Subcutaneous abdominal adipose tissue (tissue), 5 donors: Measurements from ENCODE around the gene KLHL18.
"Not testable (repeated sequence)": the region's sequence is repeated elsewhere in the genome, so short reads cannot be mapped to it uniquely, and the experiment has no call there.

Source experiments
- H3K27ac ChIP-seq: one replicate; pipeline ENCODE4 v1.7.0; 2013; ENCODE audit warnings: low read depth, mild to moderate bottlenecking, inconsistent platforms, low read length, moderate library complexity
- H3K27me3 ChIP-seq, 5 donors: one replicate each; pipeline ENCODE4 v1.7.0; 2013; ENCODE audit warnings: low read length in 5 of 5, inconsistent platforms in 1 of 5; ENCODE audit not compliant: control insufficient read depth in 5 of 5, insufficient read depth in 4 of 5
- H3K36me3 ChIP-seq, 5 donors: one replicate each; pipeline ENCODE4 v1.7.0; 2013; ENCODE audit warnings: low read length in 5 of 5; ENCODE audit not compliant: control insufficient read depth in 5 of 5, insufficient read depth in 5 of 5
- H3K4me1 ChIP-seq, 5 donors: one replicate each; pipeline ENCODE4 v1.7.0; 2013; ENCODE audit warnings: low read length in 5 of 5, mild to moderate bottlenecking in 3 of 5, moderate library complexity in 1 of 5; ENCODE audit not compliant: control insufficient read depth in 5 of 5, insufficient read depth in 5 of 5
- H3K4me3 ChIP-seq, 5 donors: one replicate each; pipeline ENCODE4 v1.7.0; 2013; ENCODE audit warnings: low read length in 5 of 5, low read depth in 1 of 5
- H3K9ac ChIP-seq, 5 donors: one replicate each; pipeline ENCODE4 v1.7.0; 2013; ENCODE audit warnings: low read length in 5 of 5, mild to moderate bottlenecking in 4 of 5, moderate library complexity in 3 of 5
- H3K9me3 ChIP-seq, 5 donors: one replicate each; pipeline ENCODE4 v1.7.0; 2013; ENCODE audit warnings: low read length in 5 of 5; ENCODE audit not compliant: control insufficient read depth in 5 of 5
- donor health status: healthy.
- donor health status: healthy.
- donor health status: healthy.
- donor health status: healthy.
- donor health status: healthy.

Gene KLHL18

DNA sequence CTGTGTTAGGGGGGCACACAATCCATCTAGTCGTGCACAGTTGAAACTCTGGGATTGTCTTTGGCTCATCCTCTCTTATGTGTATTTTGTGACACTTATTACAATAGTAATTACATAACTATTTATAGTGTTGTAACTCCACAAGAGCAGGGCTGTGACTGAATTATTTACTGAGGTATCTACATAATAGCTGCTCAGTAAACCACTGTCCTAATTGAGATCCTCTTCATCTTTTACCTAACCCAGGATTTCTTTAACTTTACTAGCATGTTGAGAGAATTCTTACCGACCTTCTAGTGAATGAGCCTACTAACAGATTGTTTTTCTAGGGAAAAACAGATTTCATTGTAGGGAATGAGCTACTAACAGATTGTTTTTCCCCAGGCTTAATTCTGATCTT is 11.1 kb downstream of the KLHL18 start:
- no peaks in the 10 kb centered on the region for H3K9me3 ChIP-seq
- H3K4me1 ChIP-seq = peaks cover 4 to 29% (median 25%) of the 10 kb centered on the region in 5 donors
- H3K4me3 ChIP-seq = no peak overlapping the region
- H3K27ac ChIP-seq = no peak overlapping the region
- H3K36me3 ChIP-seq = peaks cover 0 to 16% (median 5%) of the 10 kb centered on the region in 5 donors
- no peak overlapping the region for H3K9ac ChIP-seq
- H3K27me3 ChIP-seq = no peaks in the 10 kb centered on the region

DNA sequence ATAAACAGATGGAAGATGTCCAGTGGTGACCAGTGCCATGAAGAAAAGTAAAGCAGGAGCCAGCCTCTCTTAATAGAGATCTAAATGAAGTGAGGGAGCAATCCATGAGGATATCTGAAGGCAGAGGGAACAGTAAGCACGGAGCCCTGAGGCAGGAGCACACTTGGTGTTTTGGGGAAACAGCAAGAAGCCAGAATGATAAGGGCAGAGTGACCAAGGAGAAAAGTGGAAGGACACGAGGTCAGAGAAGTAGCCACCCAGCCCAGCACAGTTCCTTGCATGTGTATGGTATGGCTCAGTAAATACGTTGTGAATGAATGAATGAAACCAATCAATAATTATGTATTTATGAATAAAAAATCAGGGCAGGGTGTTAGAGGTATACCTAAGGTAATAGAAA is 11.6 kb downstream of the KLHL18 start:
- no peak overlapping the region for H3K27ac ChIP-seq
- no peaks in the 10 kb centered on the region for H3K27me3 ChIP-seq
- H3K9ac ChIP-seq = no peak overlapping the region
- no peak overlapping the region for H3K4me3 ChIP-seq
- H3K4me1 ChIP-seq = peaks cover 4 to 29% (median 25%) of the 10 kb centered on the region in 5 donors
- H3K9me3 ChIP-seq = no peaks in the 10 kb centered on the region
- peaks cover 0 to 10% (median 2%) of the 10 kb centered on the region in 5 donors for H3K36me3 ChIP-seq

GRCh38 chr3:47295322-47295721 is 12.6 kb downstream of the KLHL18 start:
- Histone ChIP-seq H3K36me3 (peaks cover 0 to 6% (median 0%) of the 10 kb centered on the region in 5 donors), H3K9me3 (no peaks in the 10 kb centered on the region), H3K4me1 (peaks cover 4 to 29% (median 25%) of the 10 kb centered on the region in 5 donors), H3K27me3 (no peaks in the 10 kb centered on the region), H3K27ac (no peak overlapping the region), H3K9ac (no peak overlapping the region), H3K4me3 (no peak overlapping the region)

DNA sequence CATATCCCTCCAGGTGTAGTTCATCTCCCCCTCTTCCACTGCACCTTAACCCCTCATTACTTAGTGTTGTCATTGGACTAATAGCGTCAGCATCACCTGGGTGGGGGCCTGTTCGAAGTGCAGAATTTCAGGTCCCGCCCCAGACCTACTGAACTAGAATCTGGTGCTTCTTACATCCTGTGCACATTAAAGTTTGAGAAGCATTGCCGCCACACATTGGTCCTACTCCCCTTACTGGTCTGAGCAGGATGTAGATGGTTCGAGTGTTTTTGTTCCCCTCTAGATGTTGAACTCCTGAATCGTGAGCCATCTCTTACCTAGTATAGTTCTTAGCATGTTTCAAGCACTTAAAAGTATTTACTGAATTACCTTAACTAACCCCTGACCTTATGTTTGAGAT is 13.2 kb downstream of the KLHL18 start:
- Histone ChIP-seq H3K36me3 (peaks cover 0 to 4% (median 0%) of the 10 kb centered on the region in 5 donors), H3K27ac (no peak overlapping the region), H3K27me3 (no peaks in the 10 kb centered on the region), H3K4me3 (no peak overlapping the region), H3K9me3 (no peaks in the 10 kb centered on the region), H3K4me1 (peaks cover 4 to 29% (median 25%) of the 10 kb centered on the region in 5 donors), H3K9ac (peak overlapping the region in 1 of 5 donors; percentile 10)

GRCh38 chr3:47296562-47297302 is 14.0 kb downstream of the KLHL18 start:
- Histone ChIP-seq H3K36me3 (peaks cover 0 to 5% (median 1%) of the 10 kb centered on the region in 5 donors), H3K4me3 (no peak overlapping the region), H3K27ac (no peak overlapping the region), H3K9me3 (no peaks in the 10 kb centered on the region), H3K4me1 (peaks cover 4 to 25% (median 23%) of the 10 kb centered on the region in 5 donors), H3K27me3 (no peaks in the 10 kb centered on the region), H3K9ac (peak overlapping the region in 2 of 5 donors; percentile 12 to 20)

GRCh38 chr3:47298439-47298838 is 15.7 kb downstream of the KLHL18 start:
- Histone ChIP-seq H3K4me1 (peaks cover 4 to 25% (median 20%) of the 10 kb centered on the region in 5 donors), H3K27ac (no peak overlapping the region), H3K9me3 (no peaks in the 10 kb centered on the region), H3K4me3 (no peak overlapping the region), H3K36me3 (peaks cover 9 to 14% (median 11%) of the 10 kb centered on the region in 5 donors), H3K27me3 (no peaks in the 10 kb centered on the region), H3K9ac (no peak overlapping the region)

DNA sequence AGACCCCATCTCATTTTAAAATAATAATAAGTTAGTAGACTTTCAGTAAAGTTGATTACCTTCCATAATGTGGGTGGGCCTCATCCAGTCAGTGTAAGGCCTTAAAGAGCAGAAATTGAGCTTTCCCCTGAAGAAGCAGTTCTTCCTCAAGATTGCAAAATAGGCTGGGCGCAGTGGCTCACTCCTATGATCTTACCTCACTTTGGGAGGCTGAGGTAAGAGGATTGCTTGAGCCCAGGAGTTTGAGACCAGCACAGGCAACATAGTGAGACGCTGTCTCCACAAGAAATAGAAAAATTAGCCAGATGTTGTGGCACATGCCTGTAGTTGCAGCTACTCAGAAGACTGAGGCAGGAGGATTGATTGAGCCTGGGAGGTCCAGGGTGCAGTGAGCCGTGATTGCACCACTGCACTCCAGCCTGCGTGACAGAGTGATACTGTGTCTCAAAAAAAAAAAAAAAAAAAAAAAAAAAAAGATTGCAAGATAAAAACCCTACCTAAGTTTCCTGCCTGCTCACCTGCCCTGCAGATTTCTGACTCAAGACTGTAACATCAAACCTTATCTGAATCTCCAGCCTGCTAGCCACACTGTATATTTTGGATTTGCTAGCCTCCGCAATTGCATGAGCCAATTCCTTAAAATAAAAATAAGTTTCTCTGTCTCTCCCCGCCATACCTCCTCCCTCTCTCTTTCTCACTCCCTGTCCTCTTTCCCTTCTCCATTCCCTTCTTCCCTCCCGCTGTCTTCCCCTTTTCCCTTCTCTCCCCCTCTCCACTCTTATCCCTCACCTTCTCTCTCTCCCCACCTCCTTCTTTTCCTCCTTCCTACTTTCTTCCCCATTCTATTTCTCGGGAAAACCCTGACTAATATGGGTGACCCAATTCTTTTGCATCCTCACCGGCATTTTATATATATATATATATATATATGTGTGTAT is 16.9 kb downstream of the KLHL18 start:
- H3K4me3 ChIP-seq = no peak overlapping the region
- H3K36me3 ChIP-seq = peaks cover 10 to 14% (median 12%) of the 10 kb centered on the region in 5 donors
- peaks cover 4 to 23% (median 20%) of the 10 kb centered on the region in 5 donors for H3K4me1 ChIP-seq
- H3K27me3 ChIP-seq = no peaks in the 10 kb centered on the region
- no peaks in the 10 kb centered on the region for H3K9me3 ChIP-seq
- no peak overlapping the region for H3K9ac ChIP-seq
- no peak overlapping the region for H3K27ac ChIP-seq

- peaks cover 4 to 10% (median 7%) of the 10 kb centered on the region in 5 donors for H3K4me1 ChIP-seq
- H3K36me3 ChIP-seq = peaks cover 10 to 16% (median 12%) of the 10 kb centered on the region in 5 donors
- H3K27ac ChIP-seq = no peak overlapping the region
- no peaks in the 10 kb centered on the region for H3K27me3 ChIP-seq
- no peak overlapping the region for H3K9ac ChIP-seq
- no peaks in the 10 kb centered on the region for H3K9me3 ChIP-seq
- H3K4me3 ChIP-seq = no peak overlapping the region
Observed at GRCh38 chr3:47301456-47301855, 18.7 kb downstream of the KLHL18 start.

- peaks cover 10 to 16% (median 12%) of the 10 kb centered on the region in 5 donors for H3K36me3 ChIP-seq
- no peak overlapping the region for H3K9ac ChIP-seq
- no peak overlapping the region for H3K27ac ChIP-seq
- no peak overlapping the region for H3K4me3 ChIP-seq
- no peaks in the 10 kb centered on the region for H3K4me1 ChIP-seq
- H3K27me3 ChIP-seq = no peaks in the 10 kb centered on the region
- no peaks in the 10 kb centered on the region for H3K9me3 ChIP-seq
Observed at GRCh38 chr3:47306022-47306421, 23.3 kb downstream of the KLHL18 start.

DNA sequence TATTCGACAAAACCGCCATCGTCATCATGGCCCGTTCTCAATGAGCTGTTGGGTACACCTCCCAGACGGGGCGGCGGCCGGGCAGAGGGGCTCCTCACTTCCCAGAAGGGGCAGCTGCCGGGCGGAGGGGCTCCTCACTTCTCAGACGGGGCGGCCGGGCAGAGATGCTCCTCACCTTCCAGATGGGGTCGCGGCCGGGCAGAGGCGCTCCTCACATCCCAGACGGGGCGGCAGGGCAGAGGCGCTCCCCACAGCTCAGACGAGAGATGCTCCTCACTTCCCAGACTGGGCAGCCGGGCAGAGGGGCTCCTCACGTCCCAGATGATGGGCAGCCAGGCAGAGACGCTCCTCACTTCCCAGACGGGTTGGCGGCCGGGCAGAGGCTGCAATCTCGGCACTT is 26.5 kb downstream of the KLHL18 start:
- not testable (repeated sequence) for H3K9ac ChIP-seq, H3K4me3 ChIP-seq, H3K36me3 ChIP-seq, H3K27ac ChIP-seq, H3K9me3 ChIP-seq, H3K27me3 ChIP-seq
- peaks cover 2 to 12% (median 10%) of the 10 kb centered on the region in 5 donors for H3K4me1 ChIP-seq
